GM12878 (cell line): Measurements from ENCODE around the gene SERTAD2. TPM values are rescaled to one million over a fixed set of nuclear protein-coding genes. Genes with fewer than 3 reads are reported as not detected.

Experiments
- ATAC-seq: fragments of 200-7000 bp; cut with Tn5 transposase; 3 replicates; pipeline ENCODE4 v1.9.1; 2020; ENCODE audit warnings: mild to moderate bottlenecking, moderate library complexity
- BruUV-seq: library from RNA; stranded (reverse); fragments of 400-500 nt; replicated peaks from 2 replicates; lab custom pipeline; 2021; lab: Mats Ljungman, UMichigan
- CTCF ChIA-PET: fragments of 300-600 bp; sonication (Branson Sonifier 250); formaldehyde crosslinking; extraction: SDS; loops from one replicate; lab custom pipeline; 2021; ENCODE audit warnings: inconsistent platforms; lab: Yijun Ruan, JAX
- POLR2A ChIA-PET: fragments of 350-600 bp; formaldehyde crosslinking; extraction: SDS; loops from one replicate; lab custom pipeline; 2021; ENCODE audit warnings: inconsistent platforms; lab: Charles Lee
- RAD21 ChIA-PET: fragments of 300-600 bp; sonication (Branson Sonifier 250); formaldehyde crosslinking; loops from one replicate; lab custom pipeline; 2023; ENCODE audit warnings: antibody characterized with exemption; ENCODE audit not compliant: unreplicated experiment; lab: Charles Lee
- SMC1A ChIA-PET: fragments of 300-600 bp; sonication (Branson Sonifier 250); formaldehyde crosslinking; loops from one replicate; lab custom pipeline; 2023; ENCODE audit not compliant: unreplicated experiment, uncharacterized antibody; lab: Charles Lee
- DNase-seq: peaks from one replicate; pipeline ENCODE4 v3.0.0-alpha.2; 2011; ENCODE audit warnings: low read depth, low spot score
- FAIRE-seq: peaks from 3 replicates; lab custom pipeline; 2011; peaks lifted over from hg19 to GRCh38; lab: Jason Lieb, UNC
- H2AFZ ChIP-seq: 2 replicates; pipeline ENCODE4 v1.6.0; 2011; ENCODE audit warnings: low read depth, low read length, control low read depth; ENCODE audit not compliant: control insufficient read depth
- H3K27ac ChIP-seq: 2 replicates; pipeline ENCODE4 v1.5.1; 2011; ENCODE audit warnings: control low read depth; ENCODE audit not compliant: control insufficient read depth, insufficient read depth
- H3K27me3 ChIP-seq, 2 experiments: replicated peaks in 1 of 2; 2 replicates each; pipeline versions ENCODE4 v1.6.0 to v1.6.1; 2011; ENCODE audit warnings: low read length in 1 of 2; ENCODE audit not compliant: control insufficient read depth in 2 of 2, insufficient read depth in 2 of 2
- H3K36me3 ChIP-seq, 2 experiments: 2 replicates each; pipeline ENCODE4 v1.5.1; 2011; ENCODE audit warnings: low read length in 1 of 2; ENCODE audit not compliant: control insufficient read depth in 2 of 2, insufficient read depth in 2 of 2
- H3K4me1 ChIP-seq: 2 replicates; pipeline ENCODE4 v1.6.1; 2011; ENCODE audit warnings: mild to moderate bottlenecking, low read length, moderate library complexity, mixed read lengths; ENCODE audit not compliant: control insufficient read depth, insufficient read depth
- H3K4me2 ChIP-seq: 2 replicates; pipeline ENCODE4 v1.6.0; 2011; ENCODE audit warnings: control low read depth; ENCODE audit not compliant: control insufficient read depth, insufficient read depth
- H3K4me3 ChIP-seq: fragments of 200-600 bp; sonication (generic); 2 replicates; pipeline ENCODE4 v1.5.1; 2016
- H3K79me2 ChIP-seq: 2 replicates; pipeline ENCODE4 v1.6.0; 2011; ENCODE audit warnings: low read length; ENCODE audit not compliant: control insufficient read depth, insufficient read depth
- H3K9ac ChIP-seq: 2 replicates; pipeline ENCODE4 v1.8.0; 2011; ENCODE audit warnings: low read length, control low read depth, mixed read lengths; ENCODE audit not compliant: control insufficient read depth, insufficient read depth
- H3K9me3 ChIP-seq: replicated peaks from 3 replicates; pipeline ENCODE4 v1.5.1; 2011; ENCODE audit warnings: mild to moderate bottlenecking, low read length; ENCODE audit not compliant: control insufficient read depth, insufficient read depth
- H4K20me1 ChIP-seq: 2 replicates; pipeline ENCODE4 v1.6.0; 2011; ENCODE audit not compliant: control insufficient read depth, insufficient read depth
- ASH2L ChIP-seq: fragments of 300-600, 200-600 bp; sonication (generic); IDR thresholded peaks from 2 replicates; pipeline ENCODE4 v1.6.1; 2017; ENCODE audit warnings: low read depth, mild to moderate bottlenecking, borderline replicate concordance
- ATF7 ChIP-seq: fragments of 450-650 bp; IDR thresholded peaks from 2 replicates; pipeline ENCODE4 v1.6.1; 2016; ENCODE audit warnings: low read depth, mild to moderate bottlenecking
- BCL11A ChIP-seq: IDR thresholded peaks from 2 replicates; pipeline ENCODE4 v1.6.1; 2011; ENCODE audit warnings: low read depth, low read length
- CBX3 ChIP-seq: fragments of 200-600 bp; sonication (generic); IDR thresholded peaks from 2 replicates; pipeline ENCODE4 v1.6.1; 2016; ENCODE audit warnings: low read depth, borderline replicate concordance
- EED ChIP-seq: sonication (generic); IDR thresholded peaks from 2 replicates; pipeline ENCODE4 v1.6.1; 2016; ENCODE audit warnings: antibody characterized with exemption, low read depth
- HDAC2 ChIP-seq: fragments of 200-600 bp; sonication (generic); IDR thresholded peaks from 2 replicates; pipeline ENCODE4 v1.6.1; 2017
- JUNB ChIP-seq: IDR thresholded peaks from 2 replicates; pipeline ENCODE4 v1.6.1; 2016; ENCODE audit warnings: antibody characterized with exemption, mild to moderate bottlenecking
- JUND ChIP-seq: IDR thresholded peaks from 2 replicates; pipeline ENCODE4 v1.6.1; 2012; ENCODE audit warnings: low read depth, mild to moderate bottlenecking, low read length, improper control_type of control experiment, moderate library complexity
- NFIC ChIP-seq: IDR thresholded peaks from 2 replicates; pipeline ENCODE4 v1.6.1; 2012; ENCODE audit warnings: low read depth, mild to moderate bottlenecking, inconsistent platforms, low read length, moderate library complexity
- PML ChIP-seq: IDR thresholded peaks from 2 replicates; pipeline ENCODE4 v1.6.1; 2012; ENCODE audit warnings: low read length, inconsistent platforms
- TCF3 ChIP-seq: IDR thresholded peaks from 2 replicates; pipeline ENCODE4 v1.6.1; 2012; ENCODE audit warnings: low read depth, mild to moderate bottlenecking, low read length, borderline replicate concordance; ENCODE audit not compliant: insufficient read depth
- WGBS: methylation state at CpG from one replicate; pipeline ENCODE4 v1.1.6; 2016; ENCODE audit warnings: low lambda C conversion rate; ENCODE audit not compliant: insufficient replicate concordance, insufficient coverage; ENCODE audit errors: missing lambda C conversion rate; 5-methylcytosine and 5-hydroxymethylcytosine counted together
- in situ Hi-C: fragments of 300-500 bp; cut with MboI; formaldehyde crosslinking; loops from 9 replicates; pipeline ENCODE4 v1.14.3; 2018; ENCODE audit warnings: mixed read lengths
- intact Hi-C: fragments of 100-400 bp; cut with micrococcal nuclease; formaldehyde crosslinking; loops from one replicate; pipeline ENCODE4 v1.14.2; 2022; ENCODE audit not compliant: unreplicated experiment
- polyA plus RNA-seq, 11 experiments: library from polyadenylated mRNA; depleted of rRNA in 4 of 11; unstranded in 6 of 11; stranded (reverse) in 5 of 11; fragments of >200 nt; fragmentation: Nextera tagmentation in 4 of 11; fragmentation: Illumina TruSeq in 1 of 11; extraction: Ambion mirVana in 4 of 11; extraction: Trizol in 1 of 11; gene quantifications; 1 replicate in 1 of 11; 2 replicates in 10 of 11; pipeline versions ENCODE4 v1.2.1 to v1.2.3, GENCODE V29; 2011 to 2016; ENCODE audit warnings: inconsistent platforms in 2 of 11, missing spikeins in 2 of 11, low read depth in 1 of 11
- total RNA-seq, 4 experiments: library from RNA; depleted of rRNA in 3 of 4; stranded (reverse); fragments of >200 nt in 3 of 4; fragmentation: Illumina TruSeq in 1 of 4; extraction: Trizol in 1 of 4; gene quantifications; 2 replicates each; pipeline versions ENCODE4 v1.2.1 to v1.2.3, GENCODE V29; 2013 to 2021

The SERTAD2 gene
- total and polyA plus RNA-seq, 10 of the 15 experiments (the other 5 are each of a cell fraction or from before 2014, with no cell fraction given) = 7.9 to 28.7 (median 20.1) TPM

- Histone ChIP-seq H3K4me2 (no peak overlapping the region), H2AFZ (no peak overlapping the region)
- POLR2A ChIA-PET = interaction anchor here (0.5 to 0.9 kb wide), 8 partner anchors 10 to 110 kb away, joined by 3 to 7 read pairs (median 3); no protein-coding TSS in a partner anchor
- BruUV-seq = no TSS peak
- TF ChIP-seq TCF3 (no peak), EED (peak; percentile 62), JUNB (peak; percentile 50), HDAC2 (no peak), ASH2L (no peak), CBX3 (no peak), BCL11A (no peak), JUND (no peak), PML (0 out of 2 replicates have a peak, but pooled peaks have one; percentile 6), ATF7 (no peak), NFIC (0 out of 2 replicates have a peak, but pooled peaks have one; percentile 39)
- TF ChIP-seq, all 136 proteins: peak for 4
- H3K9ac ChIP-seq = no peak overlapping the region
- FAIRE-seq (no peak), ATAC-seq (no peak; the same call in 2 of the 3 replicates), DNase-seq (no peak)
- H3K27ac ChIP-seq = no peak overlapping the region
- WGBS = 89% methylated on average over 7 of the region's 7 CpGs
- ChIA-PET CTCF (interaction anchor here (0.7 to 1.6 kb wide), 10 partner anchors 10 to 273 kb away, joined by 3 to 9 read pairs (median 4); partner anchors contain the start of gene AFTPH), RAD21 (interaction anchor here (1.2 to 6.0 kb wide), 6 partner anchors 12 to 274 kb away, joined by 3 to 34 read pairs (median 6); no protein-coding TSS in a partner anchor), SMC1A (interaction anchor here (0.6 to 7.4 kb wide), 12 partner anchors 8 to 345 kb away, joined by 3 to 46 read pairs (median 3); partner anchors contain the start of gene AFTPH)
- no peaks in the 10 kb centered on the region for H4K20me1 ChIP-seq
- intact Hi-C loops (no loop called here), in situ Hi-C loops (loop anchor here (10.0 kb wide), 2 partner anchors 270 to 440 kb away; no protein-coding TSS in a partner anchor)
- H3K4me1 ChIP-seq = peaks cover 6% of the 10 kb centered on the region; the same call in 1 of the 2 replicates
- H3K79me2 ChIP-seq = peaks cover 1% of the 10 kb centered on the region; the same call in 1 of the 2 replicates
- H3K27me3 ChIP-seq = no peaks in the 10 kb centered on the region
- peaks cover 5 to 7% of the 10 kb centered on the region in 2 experiments; a peak in 3 of 4 replicates for H3K36me3 ChIP-seq
- no peak overlapping the region for H3K4me3 ChIP-seq
- H3K9me3 ChIP-seq = no peaks in the 10 kb centered on the region
Observed at GRCh38 chr2:64594226-64594989, 59.3 kb downstream of the SERTAD2 start.
